GM19452 (cell line): ENCODE results near the gene RAB40B.

Experiments
- ATAC-seq: cut with Tn5 transposase; IDR thresholded peaks from one replicate; pipeline ENCODE4 v1.9.1; 2021; ENCODE audit not compliant: unreplicated experiment

The RAB40B gene

GRCh38 chr17:82692268-82692667 lies 6.2 kb downstream of the RAB40B start:
- no peak for ATAC-seq

GRCh38 chr17:82691714-82692113 lies 6.8 kb downstream of the RAB40B start:
- no peak for ATAC-seq

GRCh38 chr17:82690786-82691489 lies 7.6 kb downstream of the RAB40B start:
- no peak for ATAC-seq

- ATAC-seq, result no peak
Measured at GRCh38 chr17:82689077-82689476, 9.4 kb downstream of the RAB40B start.

GRCh38 chr17:82687871-82688270 lies 10.6 kb downstream of the RAB40B start:
- no peak for ATAC-seq

GRCh38 chr17:82687375-82687861 lies 11.1 kb downstream of the RAB40B start:
- no peak for ATAC-seq

- no peak for ATAC-seq
Measured at GRCh38 chr17:82686366-82687324, 11.9 kb downstream of the RAB40B start.

- no peak for ATAC-seq
Measured at GRCh38 chr17:82685291-82685690, 13.2 kb downstream of the RAB40B start.

- ATAC-seq, result no peak
Measured at GRCh38 chr17:82684228-82684841, 14.2 kb downstream of the RAB40B start.

- no peak for ATAC-seq
Measured at GRCh38 chr17:82683534-82683933, 15.0 kb downstream of the RAB40B start.

- ATAC-seq, result no peak
Measured at GRCh38 chr17:82681547-82681946, 17.0 kb downstream of the RAB40B start.

- no peak for ATAC-seq
Measured at GRCh38 chr17:82679586-82680465, 18.7 kb downstream of the RAB40B start.

- ATAC-seq, result no peak
Measured at GRCh38 chr17:82678265-82678891, 20.1 kb downstream of the RAB40B start.

- no peak for ATAC-seq
Measured at GRCh38 chr17:82677353-82677925, 21.1 kb downstream of the RAB40B start.

GRCh38 chr17:82675476-82676245 lies 22.8 kb downstream of the RAB40B start:
- ATAC-seq, result no peak

- no peak for ATAC-seq
Measured at GRCh38 chr17:82674656-82675475, 23.6 kb downstream of the RAB40B start.

- no peak for ATAC-seq
Measured at GRCh38 chr17:82670661-82671450, 27.6 kb downstream of the RAB40B start.
